Measurements from ENCODE around the gene CHCHD10.

Gene CHCHD10

GRCh38 chr22:23774922-23775436 is 7.2 kb upstream of the CHCHD10 start:
- no peaks in the 10 kb centered on the region for H3F3A ChIP-seq (ENCODE audit: control insufficient read depth, insufficient read depth)
- peaks cover 37% of the 10 kb centered on the region for H3K4me1 ChIP-seq (ENCODE audit: control insufficient read depth, low read length)
- no peak overlapping the region for H3K4me3 ChIP-seq (ENCODE audit: low read length)

GRCh38 chr22:23774114-23774921 is 6.5 kb upstream of the CHCHD10 start:
- Histone ChIP-seq H3K4me1 (ENCODE audit: control insufficient read depth, low read length) (peaks cover 43% of the 10 kb centered on the region), H4K20me1 (ENCODE audit: control insufficient read depth, insufficient read depth, low read depth, low read length) (no peaks in the 10 kb centered on the region), H3K9me3 (ENCODE audit: control insufficient read depth, insufficient read depth, low read length) (no peaks in the 10 kb centered on the region), H3K79me2 (ENCODE audit: control insufficient read depth, low read length) (no peaks in the 10 kb centered on the region), H3F3A (ENCODE audit: control insufficient read depth, insufficient read depth) (no peaks in the 10 kb centered on the region), H3K4me2 (ENCODE audit: low read length) (no peak overlapping the region), H3K27ac (ENCODE audit: low read depth, low read length) (no peak overlapping the region), H3K36me3 (ENCODE audit: control insufficient read depth, low read length) (no peaks in the 10 kb centered on the region), H3K9me2 (replicated peaks; ENCODE audit: control insufficient read depth, low read length) (no peaks in the 10 kb centered on the region), H3K27me3 (ENCODE audit: control insufficient read depth, low read length) (peaks cover 4% of the 10 kb centered on the region; the same call in 1 of the 2 replicates), H3K4me3 (ENCODE audit: low read length) (no peak overlapping the region)
- no peak for TF ChIP-seq EZH2phosphoT487 (IDR thresholded peaks at IDR 0.05; ENCODE audit: borderline replicate concordance, low read length)
- TF ChIP-seq CTCF (IDR thresholded peaks at IDR 0.05; ENCODE audit: low read depth, low read length, poor library complexity, severe bottlenecking) = no peak

More at GRCh38 chr22:23774922-23775436, 7.2 kb upstream of the CHCHD10 start:
- H3K27me3 ChIP-seq (ENCODE audit: control insufficient read depth, low read length) = peaks cover 4% of the 10 kb centered on the region; the same call in 1 of the 2 replicates
- H3K79me2 ChIP-seq (ENCODE audit: control insufficient read depth, low read length) = no peaks in the 10 kb centered on the region
- H3K27ac ChIP-seq (ENCODE audit: low read depth, low read length) = no peak overlapping the region
- no peaks in the 10 kb centered on the region for H4K20me1 ChIP-seq (ENCODE audit: control insufficient read depth, insufficient read depth, low read depth, low read length)
- no peaks in the 10 kb centered on the region for H3K9me2 ChIP-seq (replicated peaks; ENCODE audit: control insufficient read depth, low read length)
- no peak overlapping the region for H3K4me2 ChIP-seq (ENCODE audit: low read length)
- no peak for TF ChIP-seq CTCF (IDR thresholded peaks at IDR 0.05; ENCODE audit: low read depth, low read length, poor library complexity, severe bottlenecking)
- no peak for TF ChIP-seq EZH2phosphoT487 (IDR thresholded peaks at IDR 0.05; ENCODE audit: borderline replicate concordance, low read length)
- H3K9me3 ChIP-seq (ENCODE audit: control insufficient read depth, insufficient read depth, low read length) = no peaks in the 10 kb centered on the region
- H3K36me3 ChIP-seq (ENCODE audit: control insufficient read depth, low read length) = no peaks in the 10 kb centered on the region

GRCh38 chr22:23773483-23774113 is 5.8 kb upstream of the CHCHD10 start:
- H3F3A ChIP-seq (ENCODE audit: control insufficient read depth, insufficient read depth) = no peaks in the 10 kb centered on the region
- H3K4me3 ChIP-seq (ENCODE audit: low read length) = peak overlapping the region; percentile 72
- H3K4me2 ChIP-seq (ENCODE audit: low read length) = peak overlapping the region; percentile 94
- no peak for TF ChIP-seq CTCF (IDR thresholded peaks at IDR 0.05; ENCODE audit: low read depth, low read length, poor library complexity, severe bottlenecking)
- no peak for TF ChIP-seq EZH2phosphoT487 (IDR thresholded peaks at IDR 0.05; ENCODE audit: borderline replicate concordance, low read length)
- H3K36me3 ChIP-seq (ENCODE audit: control insufficient read depth, low read length) = no peaks in the 10 kb centered on the region
- no peaks in the 10 kb centered on the region for H3K9me2 ChIP-seq (replicated peaks; ENCODE audit: control insufficient read depth, low read length)
- H3K79me2 ChIP-seq (ENCODE audit: control insufficient read depth, low read length) = no peaks in the 10 kb centered on the region
- H3K27me3 ChIP-seq (ENCODE audit: control insufficient read depth, low read length) = peaks cover 4% of the 10 kb centered on the region; the same call in 1 of the 2 replicates
- peaks cover 50% of the 10 kb centered on the region for H3K4me1 ChIP-seq (ENCODE audit: control insufficient read depth, low read length)
- no peaks in the 10 kb centered on the region for H3K9me3 ChIP-seq (ENCODE audit: control insufficient read depth, insufficient read depth, low read length)
- H3K27ac ChIP-seq (ENCODE audit: low read depth, low read length) = no peak overlapping the region
- no peaks in the 10 kb centered on the region for H4K20me1 ChIP-seq (ENCODE audit: control insufficient read depth, insufficient read depth, low read depth, low read length)

Data from DOHH2 (cell line).